ENCODE measurements around the gene SGCG. TPM values are rescaled to one million over a fixed set of nuclear protein-coding genes. Genes with fewer than 3 reads are reported as not detected.

The SGCG gene
- polyA plus RNA-seq, 2 of the 4 experiments (the other 2 are of a cell fraction), result 0.09 TPM; not detected in 1

- ChIA-PET POLR2A (interaction anchor here (1.4 to 1.5 kb wide), 2 partner anchors 28 to 53 kb away, joined by 4 to 5 read pairs; no protein-coding TSS in a partner anchor), CTCF (interaction anchor here (0.7 kb wide), 1 partner anchor 132 kb away, joined by 3 read pairs; no protein-coding TSS in a partner anchor)
- FAIRE-seq, result no peak
- H3K4me3 ChIP-seq, result no peak overlapping the region
- no peak for DNase-seq (ENCODE audit: low read depth in 1 of 2, low spot score in 1 of 2)
- H3K9me3 ChIP-seq, result no peaks in the 10 kb centered on the region
- peak overlapping the region; percentile 79 to 88 for H3K27ac ChIP-seq
- 81% methylated on average over 11 of the region's 19 CpGs for WGBS (ENCODE audit: missing lambda C conversion rate)
- H3K4me2 ChIP-seq, result peak overlapping the region; percentile 62
- TF ChIP-seq CEBPB (IDR thresholded peaks at IDR 0.05) (no peak), FOXS1 (CRISPR knock-in tag; IDR thresholded peaks at IDR 0.05) (no peak), MAFK (IDR thresholded peaks at IDR 0.05; ENCODE audit: partially characterized antibody) (no peak), MAX (IDR thresholded peaks at IDR 0.05) (no peak), ELK1 (IDR thresholded peaks at IDR 0.05; ENCODE audit: low read depth, low read length) (no peak), HMGXB4 (CRISPR knock-in tag; IDR thresholded peaks at IDR 0.05; ENCODE audit: borderline replicate concordance) (no peak), GATA3 (IDR thresholded peaks at IDR 0.05; ENCODE audit: borderline replicate concordance) (no peak), EP300 (IDR thresholded peaks at IDR 0.05) (no peak), ZFP36 (IDR thresholded peaks at IDR 0.05; ENCODE audit: borderline replicate concordance, partially characterized antibody) (no peak)
- H3K4me1 ChIP-seq, result peaks cover 49% of the 10 kb centered on the region
- no peak for ATAC-seq
Observed at GRCh38 chr13:23322353-23323336, 141.9 kb downstream of the SGCG start.

- Histone ChIP-seq H3K9me3 (no peaks in the 10 kb centered on the region), H3K4me1 (peaks cover 46% of the 10 kb centered on the region), H3K27ac (peak overlapping the region in 1 of 2 experiments; percentile 33; a peak in 2 of 6 replicates), H3K4me2 (no peak overlapping the region), H3K4me3 (no peak overlapping the region)
- 78% methylated on average over 15 of the region's 17 CpGs for WGBS (ENCODE audit: missing lambda C conversion rate)
- ATAC-seq (no peak), DNase-seq (ENCODE audit: low read depth in 1 of 2, low spot score in 1 of 2) (no peak), FAIRE-seq (no peak)
- TF ChIP-seq KDM5A (IDR thresholded peaks at IDR 0.05), result no peak
- TF ChIP-seq NPAS2 (CRISPR knock-in tag; IDR thresholded peaks at IDR 0.05; ENCODE audit: borderline replicate concordance), result no peak
- TF ChIP-seq CTCF (IDR thresholded peaks at IDR 0.05), result no peak
- TF ChIP-seq HOXB13 (CRISPR knock-in tag; IDR thresholded peaks at IDR 0.05; ENCODE audit: low read depth), result no peak
- no peak for TF ChIP-seq BCL3 (IDR thresholded peaks at IDR 0.05)
- TF ChIP-seq NFE2L2 (conservative IDR thresholded peaks at IDR 0.05; ENCODE audit: low read length), result no peak
- TF ChIP-seq E2F6 (IDR thresholded peaks at IDR 0.05; ENCODE audit: borderline replicate concordance, low read depth), result no peak
- no peak for TF ChIP-seq ZFP36 (IDR thresholded peaks at IDR 0.05; ENCODE audit: borderline replicate concordance, partially characterized antibody)
- TF ChIP-seq ZC3H11A (IDR thresholded peaks at IDR 0.05), result no peak
- no peak for TF ChIP-seq POLR2AphosphoS2 (conservative IDR thresholded peaks at IDR 0.05; ENCODE audit: low read length)
- no peak for TF ChIP-seq ELK1 (IDR thresholded peaks at IDR 0.05; ENCODE audit: low read depth, low read length)
- no peak for TF ChIP-seq ATOH8 (CRISPR knock-in tag; IDR thresholded peaks at IDR 0.05; ENCODE audit: low read depth)
- no peak for TF ChIP-seq SMC3 (IDR thresholded peaks at IDR 0.05)
- no peak for TF ChIP-seq EP300 (IDR thresholded peaks at IDR 0.05)
- no peak for TF ChIP-seq CBX8 (IDR thresholded peaks at IDR 0.05)
- ChIA-PET CTCF (interaction anchor here (0.9 kb wide), 1 partner anchor 25 kb away, joined by 3 read pairs; no protein-coding TSS in a partner anchor), POLR2A (no interaction called here)
Observed at GRCh38 chr13:23323946-23324709, 143.3 kb downstream of the SGCG start.

Measured in A549 (cell line).